ENCODE data around the gene EI24.

- TF ChIP-seq CTCF (IDR thresholded peaks at IDR 0.05), result no peak
- no peak for TF ChIP-seq POLR2A (IDR thresholded peaks at IDR 0.05)
- no peak for TF ChIP-seq POLR2AphosphoS5 (IDR thresholded peaks at IDR 0.05)
These were observed 18.2 kb downstream of the EI24 start for GRCh38 chr11:125587480-125587879.

Data from gastroesophageal sphincter (tissue), 3 donors.